ENCODE results near the gene THBS4.
A peak's percentile ranks its signal among the peaks of the same experiment; 100 is the strongest.
"Not testable (repeated sequence)": the region's sequence is repeated elsewhere in the genome, so short reads cannot be mapped to it uniquely, and the experiment has no call there.

- TF ChIP-seq CTCF (IDR thresholded peaks at IDR 0.05; ENCODE audit: low read depth, low read length, poor library complexity, severe bottlenecking) = peak; percentile 68
- TF ChIP-seq EZH2phosphoT487 (IDR thresholded peaks at IDR 0.05; ENCODE audit: borderline replicate concordance, low read length) = not testable (repeated sequence)
Observed at GRCh38 chr5:80091792-80092192, 56.6 kb downstream of the THBS4 start.
